Measurements from ENCODE around the gene RFC1. TPM values are rescaled to one million over a fixed set of nuclear protein-coding genes. Genes with fewer than 3 reads are reported as not detected.

The RFC1 gene
- polyA plus RNA-seq, 1 experiment: 35.7 TPM

DNA sequence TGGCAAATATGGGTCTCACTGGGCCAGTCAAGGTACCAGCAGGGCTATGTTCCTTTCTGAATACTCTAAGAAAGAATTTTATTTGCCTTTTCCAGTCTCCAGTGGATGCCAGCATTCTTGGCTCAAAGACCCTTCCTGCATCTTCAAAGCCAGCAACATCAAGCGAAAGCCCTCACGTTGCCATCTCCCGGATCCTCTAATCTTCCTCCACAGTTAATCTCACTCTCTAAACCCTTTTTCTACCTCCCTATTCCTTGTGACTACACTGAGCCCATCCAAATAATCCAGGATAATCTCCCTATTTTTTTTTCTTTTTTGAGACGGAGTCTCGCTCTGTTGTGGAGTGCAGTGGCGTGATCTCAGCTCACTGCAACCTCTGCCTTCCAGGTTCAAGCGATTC lies 23.4 kb downstream of the RFC1 start:
- Histone ChIP-seq H3K27ac (ENCODE audit: low read depth, low read length) (no peak overlapping the region), H3K9me3 (ENCODE audit: control insufficient read depth, insufficient read depth, low read length) (no peaks in the 10 kb centered on the region), H3K27me3 (ENCODE audit: control insufficient read depth, insufficient read depth, low read length) (no peaks in the 10 kb centered on the region), H3K4me3 (ENCODE audit: low read depth, low read length) (no peak overlapping the region)
- TF ChIP-seq, protein P1, sequence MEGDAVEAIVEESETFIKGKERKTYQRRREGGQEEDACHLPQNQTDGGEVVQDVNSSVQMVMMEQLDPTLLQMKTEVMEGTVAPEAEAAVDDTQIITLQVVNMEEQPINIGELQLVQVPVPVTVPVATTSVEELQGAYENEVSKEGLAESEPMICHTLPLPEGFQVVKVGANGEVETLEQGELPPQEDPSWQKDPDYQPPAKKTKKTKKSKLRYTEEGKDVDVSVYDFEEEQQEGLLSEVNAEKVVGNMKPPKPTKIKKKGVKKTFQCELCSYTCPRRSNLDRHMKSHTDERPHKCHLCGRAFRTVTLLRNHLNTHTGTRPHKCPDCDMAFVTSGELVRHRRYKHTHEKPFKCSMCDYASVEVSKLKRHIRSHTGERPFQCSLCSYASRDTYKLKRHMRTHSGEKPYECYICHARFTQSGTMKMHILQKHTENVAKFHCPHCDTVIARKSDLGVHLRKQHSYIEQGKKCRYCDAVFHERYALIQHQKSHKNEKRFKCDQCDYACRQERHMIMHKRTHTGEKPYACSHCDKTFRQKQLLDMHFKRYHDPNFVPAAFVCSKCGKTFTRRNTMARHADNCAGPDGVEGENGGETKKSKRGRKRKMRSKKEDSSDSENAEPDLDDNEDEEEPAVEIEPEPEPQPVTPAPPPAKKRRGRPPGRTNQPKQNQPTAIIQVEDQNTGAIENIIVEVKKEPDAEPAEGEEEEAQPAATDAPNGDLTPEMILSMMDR (IDR thresholded peaks at IDR 0.05; ENCODE audit: low read depth, low read length): no peak
- CTCF ChIA-PET: interaction anchor here (0.6 kb wide), 1 partner anchor 87 kb away, joined by 3 read pairs; no protein-coding TSS in a partner anchor
- POLR2A ChIA-PET: no interaction called here
- DNase-seq (ENCODE audit: low read depth, low spot score): no peak

- DNase-seq (ENCODE audit: low read depth, low spot score): no peak
- Histone ChIP-seq H3K27ac (ENCODE audit: low read depth, low read length) (no peak overlapping the region), H3K4me3 (ENCODE audit: low read depth, low read length) (no peak overlapping the region), H3K27me3 (ENCODE audit: control insufficient read depth, insufficient read depth, low read length) (no peaks in the 10 kb centered on the region), H3K9me3 (ENCODE audit: control insufficient read depth, insufficient read depth, low read length) (no peaks in the 10 kb centered on the region)
- TF ChIP-seq, protein P1 (IDR thresholded peaks at IDR 0.05; ENCODE audit: low read depth, low read length): no peak
- ChIA-PET POLR2A (interaction anchor here (0.6 kb wide), 1 partner anchor 139 kb away, joined by 9 read pairs; no protein-coding TSS in a partner anchor), CTCF (interaction anchor here (0.8 kb wide), 1 partner anchor 128 kb away, joined by 3 read pairs; no protein-coding TSS in a partner anchor)
Measured at GRCh38 chr4:39341075-39341725, 25.0 kb downstream of the RFC1 start.

DNA sequence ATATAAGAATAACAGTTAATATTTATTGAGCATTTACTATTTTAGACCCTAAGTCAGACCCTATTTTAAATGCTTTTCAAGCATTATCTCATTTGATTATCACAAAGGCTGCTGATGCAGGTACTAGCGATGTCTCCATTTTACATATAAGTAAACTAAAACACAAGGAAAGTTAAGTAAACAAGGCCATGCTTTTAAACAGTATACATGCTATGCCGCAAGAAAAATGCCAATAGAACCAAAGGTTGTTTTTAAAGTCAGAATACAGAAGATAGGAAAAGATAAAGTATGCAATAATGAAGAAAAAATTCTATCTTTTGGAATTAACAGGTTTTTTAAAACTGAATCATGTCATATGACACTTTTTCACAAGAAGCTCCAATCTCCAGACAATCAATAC lies 26.2 kb downstream of the RFC1 start:
- Histone ChIP-seq H3K27ac (ENCODE audit: low read depth, low read length) (no peak overlapping the region), H3K27me3 (ENCODE audit: control insufficient read depth, insufficient read depth, low read length) (no peaks in the 10 kb centered on the region), H3K4me3 (ENCODE audit: low read depth, low read length) (no peak overlapping the region), H3K9me3 (ENCODE audit: control insufficient read depth, insufficient read depth, low read length) (no peaks in the 10 kb centered on the region)
- DNase-seq (ENCODE audit: low read depth, low spot score): no peak
- ChIA-PET POLR2A (no interaction called here), CTCF (no interaction called here)
- TF ChIP-seq, protein P1 (IDR thresholded peaks at IDR 0.05; ENCODE audit: low read depth, low read length): no peak

DNA sequence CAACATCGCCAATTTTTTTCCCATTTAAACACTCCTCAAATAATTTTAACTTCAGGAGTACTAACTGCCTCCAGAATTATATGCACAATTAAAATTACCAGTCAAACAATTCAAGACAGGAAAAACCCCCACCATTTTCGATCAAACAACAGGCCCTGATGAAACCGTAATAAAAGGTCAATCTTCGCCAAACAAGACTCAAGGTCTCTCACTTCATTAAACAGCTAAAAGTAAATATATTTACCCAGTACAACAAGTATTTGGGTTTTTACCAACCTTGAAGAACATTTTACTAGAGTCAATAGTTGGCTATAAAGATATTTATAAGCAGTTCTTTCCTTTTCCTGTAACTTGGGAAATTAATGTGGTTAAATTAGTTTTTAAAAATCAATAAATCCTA lies 28.3 kb downstream of the RFC1 start:
- POLR2A ChIA-PET: no interaction called here
- H3K27ac ChIP-seq (ENCODE audit: low read depth, low read length): no peak overlapping the region
- no peak for DNase-seq (ENCODE audit: low read depth, low spot score)
- no peaks in the 10 kb centered on the region for H3K9me3 ChIP-seq (ENCODE audit: control insufficient read depth, insufficient read depth, low read length)
- TF ChIP-seq, protein P1 (IDR thresholded peaks at IDR 0.05; ENCODE audit: low read depth, low read length): no peak
- H3K4me3 ChIP-seq (ENCODE audit: low read depth, low read length): no peak overlapping the region
- no peaks in the 10 kb centered on the region for H3K27me3 ChIP-seq (ENCODE audit: control insufficient read depth, insufficient read depth, low read length)
- CTCF ChIA-PET: no interaction called here

DNA sequence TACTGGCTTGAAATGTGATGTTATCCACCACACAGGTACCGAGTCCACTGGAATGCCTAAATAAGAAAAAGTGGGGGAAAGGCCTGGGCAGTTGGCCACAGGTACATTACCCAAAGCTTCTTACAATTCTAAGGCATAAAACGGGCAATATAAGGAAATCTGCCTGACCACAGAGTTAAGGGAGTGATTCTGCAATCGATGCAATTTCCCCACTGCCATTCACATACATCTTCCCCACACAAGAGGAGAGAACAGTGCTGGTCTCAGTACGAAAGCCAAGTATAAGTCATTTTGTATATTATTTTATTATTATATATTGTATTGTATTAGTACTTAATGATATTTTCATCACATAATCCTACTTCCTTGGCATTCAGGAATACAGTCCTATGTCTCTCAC lies 30.6 kb downstream of the RFC1 start:
- no peaks in the 10 kb centered on the region for H3K9me3 ChIP-seq (ENCODE audit: control insufficient read depth, insufficient read depth, low read length)
- no peak overlapping the region for H3K4me3 ChIP-seq (ENCODE audit: low read depth, low read length)
- ChIA-PET CTCF (no interaction called here), POLR2A (no interaction called here)
- TF ChIP-seq, protein P1 (IDR thresholded peaks at IDR 0.05; ENCODE audit: low read depth, low read length): no peak
- no peak overlapping the region for H3K27ac ChIP-seq (ENCODE audit: low read depth, low read length)
- no peak for DNase-seq (ENCODE audit: low read depth, low spot score)
- no peaks in the 10 kb centered on the region for H3K27me3 ChIP-seq (ENCODE audit: control insufficient read depth, insufficient read depth, low read length)
